Stimulated activated CD4-positive, alpha-beta T cell treated with anti-CD3 and anti-CD28 coated beads, Interleukin-15, amount 100 ng/mL, for 24 hours (primary cell): ENCODE results near the gene PTP4A2.

Source experiments
- DNase-seq: peaks from one replicate; pipeline ENCODE4 v3.0.0-alpha.2; 2020

PTP4A2 gene

GRCh38 chr1:31883357-31883942 is 54.7 kb downstream of the PTP4A2 start:
- DNase-seq = no peak

- no peak for DNase-seq
These were observed 56.5 kb downstream of the PTP4A2 start for GRCh38 chr1:31881688-31882000.

- DNase-seq = no peak
These were observed 57.0 kb downstream of the PTP4A2 start for GRCh38 chr1:31880957-31881687.

GRCh38 chr1:31879981-31880608 is 58.1 kb downstream of the PTP4A2 start:
- DNase-seq = no peak

- DNase-seq = no peak
These were observed 60.1 kb downstream of the PTP4A2 start for GRCh38 chr1:31878058-31878457.

- no peak for DNase-seq
These were observed 60.6 kb downstream of the PTP4A2 start for GRCh38 chr1:31877544-31877943.

- DNase-seq = no peak
These were observed 62.4 kb downstream of the PTP4A2 start for GRCh38 chr1:31875636-31876236.

- DNase-seq = no peak
These were observed 63.2 kb downstream of the PTP4A2 start for GRCh38 chr1:31874942-31875341.

GRCh38 chr1:31872658-31873636 is 65.2 kb downstream of the PTP4A2 start:
- DNase-seq = no peak

- DNase-seq = no peak
These were observed 66.5 kb downstream of the PTP4A2 start for GRCh38 chr1:31871703-31872102.

- no peak for DNase-seq
These were observed 68.0 kb downstream of the PTP4A2 start for GRCh38 chr1:31870086-31870736.

- DNase-seq = no peak
These were observed 68.7 kb downstream of the PTP4A2 start for GRCh38 chr1:31869449-31869848.

- no peak for DNase-seq
These were observed 69.3 kb downstream of the PTP4A2 start for GRCh38 chr1:31868862-31869261.

- no peak for DNase-seq
These were observed 70.6 kb downstream of the PTP4A2 start for GRCh38 chr1:31867546-31867945.

- no peak for DNase-seq
These were observed 71.6 kb downstream of the PTP4A2 start for GRCh38 chr1:31866450-31867032.

- no peak for DNase-seq
These were observed 72.3 kb downstream of the PTP4A2 start for GRCh38 chr1:31865728-31866449.

- no peak for DNase-seq
These were observed 76.1 kb downstream of the PTP4A2 start for GRCh38 chr1:31862071-31862470.

GRCh38 chr1:31861346-31861745 is 76.8 kb downstream of the PTP4A2 start:
- no peak for DNase-seq

GRCh38 chr1:31860581-31860980 is 77.6 kb downstream of the PTP4A2 start:
- no peak for DNase-seq

- no peak for DNase-seq
These were observed 78.4 kb downstream of the PTP4A2 start for GRCh38 chr1:31859719-31860118.

- no peak for DNase-seq
These were observed 79.1 kb downstream of the PTP4A2 start for GRCh38 chr1:31859044-31859443.
